IMR-90 (cell line): ENCODE results near the gene IL16. TPM values are rescaled to one million over a fixed set of nuclear protein-coding genes. Genes with fewer than 3 reads are reported as not detected.

Source experiments
- ATAC-seq: fragments of 200-7000 bp; cut with Tn5 transposase; 2 replicates; pipeline ENCODE4 v1.9.1; 2020; ENCODE audit warnings: low read depth, mild to moderate bottlenecking, moderate library complexity
- BruUV-seq: library from RNA; stranded (reverse); fragments of 400-500 nt; replicated peaks from 2 replicates; lab custom pipeline; 2021; lab: Mats Ljungman, UMichigan
- CTCF ChIA-PET: fragments of 300-600 bp; formaldehyde crosslinking; extraction: SDS; loops from one replicate; lab custom pipeline; 2021; ENCODE audit warnings: antibody characterized with exemption; lab: Yijun Ruan, JAX
- POLR2A ChIA-PET: fragments of 300-600 bp; sonication (Branson Sonifier 250); formaldehyde crosslinking; loops from one replicate; lab custom pipeline; 2022; ENCODE audit warnings: antibody characterized with exemption; ENCODE audit not compliant: unreplicated experiment; lab: Charles Lee
- DNase-seq: peaks from one replicate; pipeline ENCODE4 v3.0.0; 2013
- H2AFZ ChIP-seq: replicated peaks from 2 replicates; pipeline ENCODE3; 2013; ENCODE audit warnings: low read length, mild to moderate bottlenecking; ENCODE audit not compliant: poor library complexity
- H2AK5ac ChIP-seq: 2 replicates; pipeline ENCODE4 v1.6.1; 2013; ENCODE audit warnings: low read depth, low read length, inconsistent platforms
- H2AK9ac ChIP-seq: replicated peaks from 2 replicates; pipeline ENCODE3; 2013; ENCODE audit warnings: mild to moderate bottlenecking, low read depth, low read length, moderate library complexity; ENCODE audit not compliant: poor library complexity
- H2BK120ac ChIP-seq: 2 replicates; pipeline ENCODE4 v1.6.1; 2013; ENCODE audit warnings: low read depth, low read length, inconsistent platforms
- H2BK15ac ChIP-seq: 3 replicates; pipeline ENCODE4 v1.6.1; 2013; ENCODE audit warnings: low read depth, low read length, inconsistent platforms
- H2BK20ac ChIP-seq: 2 replicates; pipeline ENCODE4 v1.6.1; 2013; ENCODE audit warnings: low read depth, mild to moderate bottlenecking, inconsistent platforms, low read length, moderate library complexity
- H2BK5ac ChIP-seq: 2 replicates; pipeline ENCODE4 v1.6.1; 2013; ENCODE audit warnings: mild to moderate bottlenecking, low read depth, low read length, inconsistent platforms; ENCODE audit not compliant: poor library complexity, severe bottlenecking
- H3K14ac ChIP-seq: replicated peaks from 2 replicates; pipeline ENCODE4 v1.6.1; 2013; ENCODE audit warnings: low read depth, low read length, inconsistent platforms
- H3K18ac ChIP-seq: 2 replicates; pipeline ENCODE4 v1.6.1; 2013; ENCODE audit warnings: low read depth, low read length, control low read depth
- H3K23ac ChIP-seq: 2 replicates; pipeline ENCODE4 v1.6.1; 2013; ENCODE audit warnings: low read depth, low read length, inconsistent platforms
- H3K27ac ChIP-seq: 2 replicates; pipeline ENCODE4 v1.5.1; 2013; ENCODE audit warnings: mild to moderate bottlenecking, control low read depth, low read length; ENCODE audit not compliant: insufficient read depth
- H3K27me3 ChIP-seq: 2 replicates; pipeline ENCODE4 v1.6.1; 2013; ENCODE audit warnings: low read length; ENCODE audit not compliant: control insufficient read depth, insufficient read depth
- H3K36me3 ChIP-seq: 2 replicates; pipeline ENCODE4 v1.6.1; 2013; ENCODE audit warnings: low read length, mixed read lengths; ENCODE audit not compliant: control insufficient read depth, insufficient read depth
- H3K4ac ChIP-seq: 2 replicates; pipeline ENCODE4 v1.6.1; 2013; ENCODE audit warnings: low read depth, low read length, inconsistent platforms
- H3K4me1 ChIP-seq: 2 replicates; pipeline ENCODE4 v1.6.1; 2013; ENCODE audit warnings: low read length, mixed read lengths; ENCODE audit not compliant: control insufficient read depth, insufficient read depth
- H3K4me2 ChIP-seq: 2 replicates; pipeline ENCODE4 v1.6.1; 2013; ENCODE audit warnings: low read depth, mild to moderate bottlenecking, control low read depth, low read length, moderate library complexity
- H3K4me3 ChIP-seq: 2 replicates; pipeline ENCODE4 v1.5.1; 2013; ENCODE audit warnings: low read depth, mild to moderate bottlenecking, control low read depth, low read length, moderate library complexity; ENCODE audit not compliant: insufficient read depth
- H3K56ac ChIP-seq: 2 replicates; pipeline ENCODE4 v1.6.1; 2013; ENCODE audit warnings: low read length, inconsistent platforms; ENCODE audit not compliant: insufficient read depth; ENCODE audit errors: extremely low read depth
- H3K79me1 ChIP-seq, 2 experiments: 2 replicates each; pipeline ENCODE4 v1.6.1; 2013; ENCODE audit warnings: low read length in 2 of 2, inconsistent platforms in 1 of 2, low read depth in 1 of 2
- H3K9ac ChIP-seq: 2 replicates; pipeline ENCODE4 v1.6.1; 2013; ENCODE audit warnings: low read depth, low read length, control low read depth
- H3K9me1 ChIP-seq: 2 replicates; pipeline ENCODE4 v1.6.1; 2013; ENCODE audit warnings: low read length, inconsistent platforms; ENCODE audit not compliant: insufficient read depth
- H3K9me3 ChIP-seq: 2 replicates; pipeline ENCODE4 v1.6.1; 2013; ENCODE audit warnings: low read length; ENCODE audit not compliant: control insufficient read depth, insufficient read depth
- H4K20me1 ChIP-seq: 2 replicates; pipeline ENCODE4 v1.6.1; 2013; ENCODE audit warnings: low read length, inconsistent platforms; ENCODE audit not compliant: insufficient read depth
- H4K5ac ChIP-seq: 2 replicates; pipeline ENCODE4 v1.6.1; 2013; ENCODE audit warnings: mild to moderate bottlenecking, low read depth, low read length, control low read depth
- H4K8ac ChIP-seq, 2 experiments: 2 replicates each; pipeline ENCODE4 v1.6.1; 2013; ENCODE audit warnings: low read depth in 2 of 2, low read length in 2 of 2, control low read depth in 1 of 2, inconsistent platforms in 1 of 2
- H4K91ac ChIP-seq: 2 replicates; pipeline ENCODE4 v1.6.1; 2013; ENCODE audit warnings: low read depth, low read length, inconsistent platforms; ENCODE audit not compliant: insufficient read depth
- BHLHE40 ChIP-seq: fragments of 150-350 bp; IDR thresholded peaks from 2 replicates; pipeline ENCODE4 v1.6.1; 2016; ENCODE audit warnings: mild to moderate bottlenecking, low read depth, low read length
- CHD1 ChIP-seq: IDR thresholded peaks from 2 replicates; pipeline ENCODE4 v1.6.1; 2012; ENCODE audit warnings: low read depth, low read length, improper control_type of control experiment
- MAZ ChIP-seq: IDR thresholded peaks from 2 replicates; pipeline ENCODE4 v1.6.1; 2012; ENCODE audit warnings: low read depth, mild to moderate bottlenecking, low read length, improper control_type of control experiment, moderate library complexity, borderline replicate concordance
- MXI1 ChIP-seq: IDR thresholded peaks from 2 replicates; pipeline ENCODE4 v1.6.1; 2012; ENCODE audit warnings: low read depth, mild to moderate bottlenecking, low read length, moderate library complexity, borderline replicate concordance
- NFE2L2 ChIP-seq: fragments of 150-350 bp; IDR thresholded peaks from 2 replicates; pipeline ENCODE4 v1.6.1; 2016; ENCODE audit warnings: low read depth, mild to moderate bottlenecking, low read length
- POLR2A ChIP-seq: IDR thresholded peaks from 2 replicates; pipeline ENCODE4 v1.6.1; 2012; ENCODE audit warnings: mild to moderate bottlenecking, low read depth, low read length
- RAD21 ChIP-seq: IDR thresholded peaks from 2 replicates; pipeline ENCODE4 v1.6.1; 2012; ENCODE audit warnings: low read length, improper control_type of control experiment
- RFX5 ChIP-seq: IDR thresholded peaks from 2 replicates; pipeline ENCODE4 v1.8.0; 2012; ENCODE audit warnings: low read depth, mild to moderate bottlenecking, low read length, moderate library complexity
- SMC3 ChIP-seq: fragments of 150-350 bp; IDR thresholded peaks from 2 replicates; pipeline ENCODE4 v1.6.1; 2016; ENCODE audit warnings: low read depth, mild to moderate bottlenecking, antibody characterized with exemption, low read length, moderate library complexity
- WGBS, 2 experiments: methylation state at CpG; one replicate each; pipeline versions ENCODE4 v1.1.5 to v1.1.7; 2013; ENCODE audit warnings: missing lambda C conversion rate in 2 of 2; ENCODE audit not compliant: insufficient read length in 1 of 2; ENCODE audit errors: extremely low coverage in 2 of 2; 5-methylcytosine and 5-hydroxymethylcytosine counted together
- dilution Hi-C: fragments of 300-500 bp; cut with HindIII; formaldehyde crosslinking; loops from one replicate; pipeline ENCODE4 v1.14.3; 2018; ENCODE audit warnings: low sequenced_read_pairs; ENCODE audit not compliant: unreplicated experiment
- in situ Hi-C: fragments of 300-500 bp; cut with MboI; formaldehyde crosslinking; loops from 3 replicates; pipeline ENCODE4 v1.14.3; 2019; ENCODE audit warnings: low sequenced_read_pairs, inconsistent platforms, mixed read lengths
- intact Hi-C: fragments of 100-400 bp; cut with micrococcal nuclease; formaldehyde crosslinking; loops from 2 replicates; pipeline ENCODE4 v1.10.0; 2022
- polyA plus RNA-seq, 3 experiments: library from polyadenylated mRNA; depleted of rRNA; stranded (reverse); fragments of >200 nt; gene quantifications; 2 replicates each; pipeline ENCODE4 v1.2.3, GENCODE V29; 2012; ENCODE audit warnings: low replicate concordance in 1 of 3
- total RNA-seq: library from RNA; depleted of rRNA; stranded (reverse); fragments of >200 nt; gene quantifications from 2 replicates; pipeline ENCODE4 v1.2.3, GENCODE V29; 2012
- TF ChIP-seq, protein P1 (sequence below): conservative IDR thresholded peaks from 2 replicates; pipeline ENCODE4 v1.5.1; 2012; ENCODE audit warnings: mild to moderate bottlenecking, low read depth, low read length, improper control_type of control experiment

IL16 gene
- total and polyA plus RNA-seq, 2 of the 4 experiments (the other 2 are of a cell fraction), result 0.18 to 0.27 TPM

DNA sequence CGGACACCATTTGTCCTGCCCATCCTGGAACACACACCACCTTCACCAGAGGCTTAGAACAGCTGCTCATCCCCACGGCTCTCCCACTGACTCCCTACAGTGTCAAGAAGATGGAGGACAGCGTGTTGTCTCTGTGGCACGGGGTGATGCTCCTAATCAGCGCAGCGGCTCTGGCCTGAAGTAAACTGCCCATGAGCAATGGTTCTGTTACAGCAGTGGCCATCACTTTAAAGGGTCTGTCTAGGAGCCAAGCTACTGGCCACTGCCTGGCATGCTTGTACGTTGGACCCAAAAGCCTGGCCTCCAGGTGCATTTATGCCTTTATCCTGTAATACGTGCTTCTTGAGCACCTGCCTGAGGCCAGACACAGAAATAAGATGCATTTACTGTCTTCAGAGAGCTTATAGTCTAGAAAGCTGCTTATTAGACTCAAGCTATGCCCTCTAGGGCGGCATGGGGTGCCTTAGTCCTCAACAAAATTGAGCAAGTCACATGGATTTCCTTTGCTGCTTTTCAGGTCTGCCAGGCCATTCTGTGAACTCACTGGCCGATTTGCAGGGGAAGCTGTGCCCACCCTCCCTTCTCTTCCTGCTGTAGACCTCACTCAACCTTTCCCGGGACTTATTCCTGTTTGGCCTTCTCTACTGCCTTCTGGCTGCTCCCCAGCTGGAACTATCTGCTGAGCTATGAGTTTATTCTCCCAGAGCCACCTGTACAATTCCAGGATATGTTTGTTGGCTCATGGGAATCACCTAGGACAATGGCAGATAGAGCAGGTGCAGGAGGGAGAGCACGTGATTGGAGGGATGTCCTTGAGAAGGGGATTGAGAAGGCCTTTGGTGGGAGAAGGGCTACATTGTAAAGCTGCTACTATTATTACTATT, 75.3 kb downstream of the IL16 start:
- no peak overlapping the region for H2AK9ac ChIP-seq
- no peak for ATAC-seq
- no peak overlapping the region for H2AK5ac ChIP-seq
- H2BK20ac ChIP-seq, result no peak overlapping the region; the same call in 1 of the 2 replicates
- no peak overlapping the region for H3K18ac ChIP-seq
- no peak overlapping the region for H4K8ac ChIP-seq
- H4K91ac ChIP-seq, result no peak overlapping the region
- no peak overlapping the region for H2BK120ac ChIP-seq
- H4K5ac ChIP-seq, result no peak overlapping the region
- ChIA-PET CTCF (no interaction called here), POLR2A (no interaction called here)
- H3K4ac ChIP-seq, result no peak overlapping the region; the same call in 1 of the 2 replicates
- dilution Hi-C loops (no loop called here), in situ Hi-C loops (no loop called here), intact Hi-C loops (no loop called here)
- H3K27me3 ChIP-seq, result no peaks in the 10 kb centered on the region
- 76% methylated on average over 4 of the region's 12 CpGs; no CpG with 5 or more reads in 1 of the 2 experiments for WGBS, 2 experiments
- H3K79me1 ChIP-seq, result no peaks in the 10 kb centered on the region
- H2BK15ac ChIP-seq, result no peak overlapping the region
- TF ChIP-seq BHLHE40 (no peak), SMC3 (no peak), MAZ (no peak), RFX5 (no peak), NFE2L2 (no peak), CHD1 (no peak), RAD21 (no peak), POLR2A (no peak), MXI1 (no peak)
- TF ChIP-seq, protein P1, sequence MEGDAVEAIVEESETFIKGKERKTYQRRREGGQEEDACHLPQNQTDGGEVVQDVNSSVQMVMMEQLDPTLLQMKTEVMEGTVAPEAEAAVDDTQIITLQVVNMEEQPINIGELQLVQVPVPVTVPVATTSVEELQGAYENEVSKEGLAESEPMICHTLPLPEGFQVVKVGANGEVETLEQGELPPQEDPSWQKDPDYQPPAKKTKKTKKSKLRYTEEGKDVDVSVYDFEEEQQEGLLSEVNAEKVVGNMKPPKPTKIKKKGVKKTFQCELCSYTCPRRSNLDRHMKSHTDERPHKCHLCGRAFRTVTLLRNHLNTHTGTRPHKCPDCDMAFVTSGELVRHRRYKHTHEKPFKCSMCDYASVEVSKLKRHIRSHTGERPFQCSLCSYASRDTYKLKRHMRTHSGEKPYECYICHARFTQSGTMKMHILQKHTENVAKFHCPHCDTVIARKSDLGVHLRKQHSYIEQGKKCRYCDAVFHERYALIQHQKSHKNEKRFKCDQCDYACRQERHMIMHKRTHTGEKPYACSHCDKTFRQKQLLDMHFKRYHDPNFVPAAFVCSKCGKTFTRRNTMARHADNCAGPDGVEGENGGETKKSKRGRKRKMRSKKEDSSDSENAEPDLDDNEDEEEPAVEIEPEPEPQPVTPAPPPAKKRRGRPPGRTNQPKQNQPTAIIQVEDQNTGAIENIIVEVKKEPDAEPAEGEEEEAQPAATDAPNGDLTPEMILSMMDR, result no peak
- H4K20me1 ChIP-seq, result no peaks in the 10 kb centered on the region
- no peak overlapping the region for H3K27ac ChIP-seq
- H3K9me3 ChIP-seq, result no peaks in the 10 kb centered on the region
- H3K14ac ChIP-seq, result no peak overlapping the region
- peaks cover 9% of the 10 kb centered on the region for H3K4me1 ChIP-seq
- H3K4me3 ChIP-seq, result no peak overlapping the region
- no TSS peak for BruUV-seq
- H2BK5ac ChIP-seq, result no peak overlapping the region
- H3K9me1 ChIP-seq, result peaks cover 3% of the 10 kb centered on the region; the same call in 1 of the 2 replicates
- no peak for DNase-seq
- peak overlapping the region; percentile 47 for H2AFZ ChIP-seq
- no peak overlapping the region for H3K4me2 ChIP-seq
- H3K23ac ChIP-seq, result no peak overlapping the region
- H3K36me3 ChIP-seq, result peaks cover 7% of the 10 kb centered on the region; the same call in 1 of the 2 replicates
- no peak overlapping the region for H3K56ac ChIP-seq
- no peak overlapping the region for H3K9ac ChIP-seq
